Kidney tubule cell (primary cell): ENCODE measurements around the gene GJA1.
"Not testable (repeated sequence)": the region's sequence is repeated elsewhere in the genome, so short reads cannot be mapped to it uniquely, and the experiment has no call there.

Source experiments
- DNase-seq: peaks from one replicate; pipeline ENCODE4 v3.0.0-alpha.2; 2018; ENCODE audit warnings: low spot score

GJA1 gene

DNA sequence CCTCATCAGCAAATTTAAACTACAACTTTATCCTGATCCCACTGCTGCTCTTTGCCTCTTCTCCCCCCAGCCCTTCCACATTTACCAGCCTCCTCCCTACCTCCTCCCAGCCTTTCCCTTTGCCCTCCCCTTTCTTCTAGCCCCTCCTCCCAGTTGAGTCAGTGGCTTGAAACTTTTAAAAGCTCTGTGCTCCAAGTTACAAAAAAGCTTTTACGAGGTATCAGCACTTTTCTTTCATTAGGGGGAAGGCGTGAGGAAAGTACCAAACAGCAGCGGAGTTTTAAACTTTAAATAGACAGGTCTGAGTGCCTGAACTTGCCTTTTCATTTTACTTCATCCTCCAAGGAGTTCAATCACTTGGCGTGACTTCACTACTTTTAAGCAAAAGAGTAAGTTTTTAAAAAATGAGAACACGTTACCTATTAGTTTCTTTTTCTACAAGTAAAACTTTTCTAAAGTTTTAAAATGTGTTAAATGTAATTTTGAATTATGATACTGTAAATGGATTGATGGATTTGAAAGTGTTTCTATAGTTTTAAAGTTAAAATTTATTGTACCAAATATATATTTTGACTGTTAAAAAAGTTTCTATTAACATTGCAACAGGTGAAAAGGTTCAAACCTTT is at the start of gene GJA1:
Gene GJA1, plus strand, starts transcription at position 203 of the 626 bp plus-strand sequence. CDS start 11,202 bp downstream, outside the sequence.
- DNase-seq, result peak; percentile 79

DNA sequence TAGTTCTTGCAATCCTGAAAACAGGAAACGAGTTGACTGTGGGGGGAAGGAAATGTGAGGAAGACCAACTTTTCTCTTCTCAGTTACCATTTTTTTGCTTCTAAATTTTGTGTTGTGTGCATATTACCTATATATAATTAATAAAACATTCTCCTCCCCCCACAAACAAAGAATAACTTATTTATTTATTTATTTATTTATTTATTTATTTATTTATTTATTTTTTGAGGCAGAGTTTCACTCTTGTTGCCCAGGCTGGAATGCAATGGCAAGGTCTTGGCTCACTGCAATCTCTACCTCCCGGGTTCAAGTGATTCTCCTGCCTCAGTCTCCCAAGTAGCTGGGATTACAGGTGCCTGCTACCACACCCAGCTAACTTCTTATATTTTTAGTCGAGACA is 48.9 kb upstream of the GJA1 start:
- not testable (repeated sequence) for DNase-seq

DNA sequence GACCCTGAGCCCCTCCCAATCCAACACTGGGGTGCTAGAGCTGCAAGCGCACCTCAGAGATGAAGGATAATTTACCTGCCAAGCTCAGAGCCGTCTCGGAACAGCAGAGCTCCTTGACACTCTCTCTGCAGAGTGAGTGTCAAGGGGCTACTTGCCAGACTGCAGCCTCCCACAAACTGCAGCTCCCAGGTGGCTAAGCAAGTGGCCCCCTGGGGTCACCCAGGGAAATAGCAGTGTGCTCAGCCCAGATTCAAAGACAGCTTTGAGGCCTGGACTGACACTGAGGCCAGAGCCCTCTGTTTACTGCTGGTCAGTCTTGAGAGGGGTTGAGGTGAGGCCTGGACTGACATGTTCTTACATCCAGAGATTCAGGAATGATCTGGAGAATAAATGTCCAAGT is 46.0 kb upstream of the GJA1 start:
- no peak for DNase-seq

DNA sequence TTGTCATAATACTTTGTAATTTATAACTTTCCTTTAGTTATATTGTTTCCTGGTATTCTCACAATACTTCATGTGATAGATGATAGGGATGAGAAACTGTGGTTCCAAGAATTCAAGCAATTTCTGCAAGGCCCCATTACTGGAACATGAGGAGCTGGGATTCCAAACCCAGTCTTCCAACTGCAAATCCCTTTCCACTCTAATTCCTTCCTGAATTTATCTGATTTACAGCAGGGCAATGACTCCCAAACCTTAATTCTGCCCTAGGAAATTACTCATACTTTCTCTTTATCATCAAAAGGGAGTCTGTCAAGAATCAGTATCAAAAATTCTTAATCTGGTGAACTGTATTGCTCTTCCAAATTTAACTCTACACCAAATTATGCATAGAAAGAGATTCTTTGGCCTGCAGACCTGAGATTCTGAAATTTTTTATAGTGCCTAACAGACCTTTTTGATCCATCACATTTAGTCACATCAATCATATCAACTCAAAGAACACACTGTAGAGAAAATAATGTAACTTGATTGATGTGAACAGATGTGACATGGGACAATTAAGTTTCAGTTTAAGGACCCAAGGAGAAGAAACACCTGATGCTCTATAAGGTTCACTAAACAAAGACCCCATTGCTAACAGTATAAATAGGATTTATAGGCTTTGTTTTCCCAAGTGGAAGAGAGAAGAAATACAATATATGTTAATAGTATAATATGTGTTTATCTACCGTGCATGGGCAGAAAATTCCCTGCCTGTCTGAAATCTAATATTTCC is 41.5 kb upstream of the GJA1 start:
- DNase-seq, result no peak

DNA sequence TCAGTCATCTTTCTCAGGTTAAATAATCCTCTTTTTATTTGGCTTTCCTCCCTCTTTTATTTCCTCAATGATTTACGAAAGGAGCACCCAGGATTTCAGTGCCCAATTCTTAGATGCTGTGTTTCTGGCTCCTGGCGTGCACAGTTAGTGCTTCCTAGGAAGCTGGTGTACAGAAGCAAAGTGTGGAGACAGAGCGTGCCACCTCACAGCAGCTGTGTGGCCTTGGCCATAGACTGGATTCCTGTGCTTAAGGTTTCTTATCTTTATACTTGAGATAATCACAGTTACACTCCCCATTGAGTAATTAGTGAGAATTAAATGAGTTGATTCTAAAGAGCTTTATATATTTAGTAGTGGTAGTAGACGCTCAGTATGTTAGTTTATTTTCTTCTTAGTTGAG is 39.7 kb upstream of the GJA1 start:
- DNase-seq, result no peak

DNA sequence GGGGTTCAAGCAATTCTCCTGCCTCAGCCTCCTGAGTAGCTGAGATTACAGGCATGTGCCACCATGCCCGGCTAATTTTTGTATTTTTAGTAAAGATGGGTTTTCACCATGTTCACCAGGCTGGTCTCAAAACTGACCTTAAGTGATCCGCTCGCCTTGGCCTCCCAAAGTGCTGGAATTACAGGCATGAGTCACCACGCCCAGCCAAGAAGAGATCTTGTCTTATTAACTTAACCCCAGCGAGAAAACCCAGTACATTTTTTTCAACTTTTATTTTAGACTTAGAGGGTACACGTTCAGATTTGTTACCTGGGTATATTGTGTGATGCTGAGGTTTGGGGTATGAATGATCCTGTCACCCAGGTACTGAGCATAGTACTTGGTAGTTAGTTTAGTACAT is 38.3 kb upstream of the GJA1 start:
- not testable (repeated sequence) for DNase-seq

DNA sequence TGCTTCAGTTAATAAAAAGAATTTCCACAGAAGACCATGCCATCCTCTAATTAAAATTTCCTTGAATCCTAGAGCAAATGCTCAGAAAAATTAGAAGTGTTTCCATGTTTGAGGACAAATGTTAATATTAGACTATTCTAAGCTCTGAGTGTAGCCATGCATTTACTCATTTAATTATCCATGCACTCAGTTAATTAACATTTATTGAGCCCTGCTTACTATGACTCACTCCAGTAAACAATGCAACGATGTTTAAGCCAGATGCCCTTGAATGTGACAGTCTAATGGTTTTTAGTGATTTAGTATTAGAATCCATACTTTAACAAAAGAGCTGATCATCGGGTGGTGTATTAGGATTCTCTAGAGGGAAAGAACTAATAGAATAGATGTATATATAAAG is 37.3 kb upstream of the GJA1 start:
- no peak for DNase-seq

DNA sequence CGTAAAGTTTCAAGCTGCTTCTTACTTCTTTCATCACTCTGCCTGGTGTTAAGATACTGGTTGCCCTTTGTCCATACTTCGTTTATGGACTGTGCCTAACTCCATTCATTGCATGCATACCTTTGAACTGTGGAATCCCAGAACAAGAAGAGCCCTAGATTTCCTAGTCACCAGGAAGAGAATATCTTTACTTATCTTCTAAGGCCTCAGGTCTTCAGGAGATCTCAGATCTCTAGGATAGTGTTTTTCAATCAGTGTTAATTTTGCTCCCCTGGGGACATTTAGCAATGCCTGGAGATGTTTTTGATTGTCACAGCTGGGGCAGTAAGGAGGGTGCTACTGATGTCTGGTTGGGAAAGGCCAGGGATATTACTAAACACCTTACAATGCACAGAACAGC is 35.5 kb upstream of the GJA1 start:
- DNase-seq, result no peak

DNA sequence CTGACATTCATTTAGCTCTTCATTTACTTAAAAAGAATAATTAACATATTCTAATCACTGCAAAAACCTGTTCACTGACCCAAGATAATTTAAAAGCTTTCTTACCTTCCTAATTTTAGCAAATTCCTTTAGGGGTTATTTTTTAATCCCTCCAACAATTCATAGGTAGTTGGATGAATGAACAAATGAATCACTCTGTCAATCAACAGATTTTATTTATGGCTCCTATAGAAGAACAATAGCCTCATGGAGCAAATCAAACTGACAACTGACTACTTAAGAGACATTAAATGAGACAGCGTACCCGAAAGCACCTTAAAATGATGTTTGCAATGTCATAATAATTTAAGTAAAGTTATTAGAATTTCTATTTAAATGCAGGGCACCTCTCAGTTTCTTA is 31.5 kb upstream of the GJA1 start:
- no peak for DNase-seq

DNA sequence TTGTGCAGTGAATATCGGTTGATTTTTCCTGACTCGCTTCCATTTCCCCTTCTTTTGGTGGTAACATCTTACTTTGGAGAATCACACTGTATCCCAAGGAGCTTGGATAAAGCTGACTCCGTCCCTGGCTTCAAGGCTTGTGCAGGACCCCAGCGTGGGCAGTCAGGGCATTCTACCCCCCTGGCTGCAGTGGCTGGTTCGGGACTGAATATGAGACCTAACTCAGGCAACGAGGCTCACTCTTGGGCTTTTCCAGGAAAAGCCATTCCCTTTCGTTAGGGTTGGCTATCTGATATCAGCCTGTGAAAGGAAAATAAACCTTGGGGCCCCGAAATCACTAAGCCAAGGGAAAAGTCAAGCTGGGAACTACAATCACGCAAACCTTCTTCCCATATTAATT is 30.1 kb upstream of the GJA1 start:
- no peak for DNase-seq

DNA sequence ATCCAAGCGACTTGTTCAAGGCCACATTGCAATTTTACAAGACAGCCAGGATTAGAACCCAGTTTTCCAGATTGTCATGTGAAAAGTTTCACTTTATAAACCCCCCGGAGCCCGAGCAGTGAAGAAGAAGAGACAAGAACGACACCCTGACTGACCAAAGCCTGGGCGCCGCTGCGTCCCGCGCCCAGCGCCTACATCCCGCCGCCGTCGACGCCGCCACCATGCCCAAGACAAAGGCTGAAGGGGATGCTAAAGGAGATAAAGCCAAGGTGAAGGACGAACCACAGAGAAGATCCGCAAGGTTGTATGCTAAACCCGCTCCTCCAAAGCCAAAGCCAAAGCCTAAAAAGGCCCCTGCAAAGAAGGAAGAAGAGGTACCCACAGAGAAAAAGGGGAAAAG is 27.1 kb upstream of the GJA1 start:
- no peak for DNase-seq

DNA sequence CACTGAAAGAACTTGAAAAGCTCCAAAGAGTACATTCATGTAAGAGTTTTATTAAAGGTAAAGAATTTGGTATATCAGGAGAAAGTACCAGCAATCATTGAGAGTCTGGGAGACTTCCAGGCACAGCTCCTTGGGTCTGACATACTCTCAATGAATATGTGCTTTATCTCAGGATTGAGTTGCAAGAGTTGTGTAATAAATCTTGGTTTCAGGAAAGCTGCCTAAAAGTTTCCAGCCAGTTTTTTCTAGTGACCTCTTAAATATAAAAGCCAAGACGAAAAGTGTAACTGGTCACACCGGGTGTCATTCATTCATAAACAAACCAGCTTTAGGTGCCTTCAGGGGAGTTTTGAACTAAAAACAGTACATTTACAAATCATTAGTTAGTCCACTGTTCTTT is 21.6 kb upstream of the GJA1 start:
- no peak for DNase-seq

DNA sequence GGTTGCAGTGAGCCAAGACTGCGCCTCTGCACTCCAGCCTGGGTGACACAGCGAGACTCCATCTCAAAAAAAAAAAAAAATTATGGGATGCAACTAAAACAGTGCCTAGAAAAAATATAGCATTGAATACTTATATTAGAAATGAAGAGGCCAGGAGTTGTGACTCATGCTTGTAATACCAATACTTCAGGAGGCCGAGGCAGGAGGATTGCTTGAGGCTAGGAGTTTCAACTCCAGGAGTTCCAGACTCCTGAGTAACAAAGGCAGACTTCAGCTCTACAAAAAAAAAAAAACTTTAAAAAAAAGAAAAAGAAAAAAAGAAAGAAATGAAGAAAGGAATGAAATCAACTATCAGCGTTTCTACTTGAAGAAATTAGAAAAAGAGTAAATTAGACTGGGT is 17.1 kb upstream of the GJA1 start:
- DNase-seq, result no peak

DNA sequence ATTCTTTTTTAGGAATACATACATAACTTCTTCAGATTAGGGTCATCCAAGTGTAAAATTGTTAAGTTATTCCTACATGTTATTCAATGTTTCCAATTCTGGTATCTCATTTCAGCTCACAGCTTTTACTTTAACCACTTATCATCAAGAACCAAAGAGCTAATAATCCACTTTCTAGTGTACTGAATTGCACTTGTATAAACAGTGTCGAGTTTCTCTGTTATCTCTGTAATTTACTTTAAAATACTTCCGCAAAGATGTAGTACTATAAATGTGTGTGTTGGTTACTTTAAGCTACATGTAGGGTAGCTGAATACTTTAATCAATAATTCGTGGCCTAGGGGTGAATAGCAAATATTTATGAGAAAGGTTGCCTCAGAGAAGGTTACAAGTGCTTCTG is 8.8 kb upstream of the GJA1 start:
- DNase-seq, result no peak

DNA sequence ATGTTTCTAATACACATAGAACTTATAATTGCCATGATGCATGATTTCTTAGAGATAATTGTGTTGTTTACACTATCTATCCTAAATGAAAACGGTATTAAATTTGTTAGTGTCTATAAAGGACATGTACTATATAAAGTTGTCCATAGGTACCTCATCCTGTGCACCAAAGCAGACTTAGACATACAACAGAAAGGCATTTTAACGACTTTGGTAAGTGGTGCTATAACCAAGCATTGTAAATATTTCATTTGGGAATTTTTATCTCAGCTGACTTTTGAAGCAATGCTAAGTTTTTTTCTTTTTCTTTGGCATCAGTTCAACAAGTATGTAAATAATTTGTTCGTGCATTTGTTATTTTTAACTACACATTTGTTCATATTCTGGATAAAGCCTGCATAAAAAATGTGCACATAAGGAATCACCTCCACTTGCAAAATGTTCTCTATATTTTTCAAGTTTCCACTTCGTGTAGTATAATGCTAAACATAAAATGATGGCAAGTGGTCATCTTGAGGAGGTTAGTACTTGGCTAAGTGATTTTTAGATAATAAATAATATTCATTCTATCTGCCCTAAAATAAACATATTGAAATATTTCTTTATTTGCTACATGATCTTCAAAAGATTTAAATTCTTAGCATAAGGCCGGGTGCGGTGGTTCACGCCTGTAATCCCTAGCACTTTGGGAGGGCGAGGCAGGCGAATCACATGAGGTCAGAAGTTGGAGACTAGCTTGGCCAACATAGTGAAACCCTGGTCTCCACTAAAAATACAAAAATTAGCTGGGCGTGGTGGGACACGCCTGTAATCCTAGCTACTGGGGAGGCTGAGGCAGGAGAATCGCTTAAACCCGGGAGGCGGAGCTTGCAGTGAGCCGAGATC is 6.3 kb upstream of the GJA1 start:
- no peak for DNase-seq

DNA sequence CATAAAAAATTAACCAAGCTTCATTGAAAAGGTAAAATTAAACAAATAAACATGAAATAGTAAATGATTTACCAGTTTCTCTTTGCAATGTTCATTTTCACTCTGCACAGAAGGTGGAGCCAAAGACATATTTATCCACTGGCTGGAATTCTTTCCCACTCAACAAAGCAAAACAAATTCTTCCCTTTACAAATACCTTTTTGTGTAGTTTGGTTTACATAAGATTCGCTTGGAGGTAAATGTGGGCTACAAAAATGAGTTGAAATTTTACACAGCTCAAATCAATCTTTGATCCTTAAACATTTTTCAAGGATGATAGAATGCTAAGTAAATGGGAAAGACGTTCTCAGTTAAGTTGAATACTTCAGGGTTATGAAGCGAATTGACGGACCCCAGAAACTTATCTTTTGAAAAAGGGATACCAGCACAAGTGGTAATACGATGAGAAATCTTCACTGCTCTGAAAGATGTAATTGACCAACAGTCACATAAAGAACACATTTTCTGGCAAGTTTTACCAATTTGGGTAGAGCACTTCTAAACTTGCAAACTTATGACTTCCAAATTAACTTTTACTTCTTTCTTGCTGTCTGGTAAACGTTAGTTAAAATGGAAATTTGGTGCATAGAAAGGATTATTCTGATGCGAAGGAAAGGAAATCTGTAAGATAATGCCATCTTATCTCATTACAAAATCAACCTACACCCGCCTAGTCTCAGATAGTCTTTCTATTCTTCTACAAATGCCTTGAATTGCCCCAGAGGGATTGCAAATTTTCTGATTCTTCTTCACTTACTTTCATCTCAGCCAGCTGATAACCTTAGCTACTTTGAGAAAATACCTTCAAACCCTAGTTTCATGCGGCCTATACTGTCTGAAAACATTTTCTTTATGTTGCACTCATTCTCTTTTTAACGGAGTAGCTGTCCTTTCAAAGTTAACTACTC is 4.7 kb upstream of the GJA1 start:
- DNase-seq, result peak; percentile 57

DNA sequence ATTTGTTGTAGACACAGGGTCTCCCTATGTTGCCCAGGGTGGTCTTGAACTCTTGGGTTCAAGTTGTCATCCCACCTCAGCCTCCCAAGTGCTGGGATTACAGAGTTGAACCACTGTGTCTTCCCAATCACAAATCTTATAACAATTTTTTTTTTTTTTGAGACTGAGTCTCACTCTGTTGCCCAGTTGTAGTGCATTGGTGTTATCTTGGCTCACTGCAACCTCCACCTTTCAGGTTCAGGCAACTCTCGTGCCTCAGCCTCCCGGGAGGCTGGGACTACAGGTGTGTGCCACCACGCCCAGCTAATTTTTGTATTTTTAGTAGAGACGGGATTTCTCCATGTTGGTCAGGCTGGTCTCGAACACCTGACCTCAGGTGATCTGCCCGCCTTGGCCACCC is 3.7 kb upstream of the GJA1 start:
- DNase-seq, result not testable (repeated sequence)

DNA sequence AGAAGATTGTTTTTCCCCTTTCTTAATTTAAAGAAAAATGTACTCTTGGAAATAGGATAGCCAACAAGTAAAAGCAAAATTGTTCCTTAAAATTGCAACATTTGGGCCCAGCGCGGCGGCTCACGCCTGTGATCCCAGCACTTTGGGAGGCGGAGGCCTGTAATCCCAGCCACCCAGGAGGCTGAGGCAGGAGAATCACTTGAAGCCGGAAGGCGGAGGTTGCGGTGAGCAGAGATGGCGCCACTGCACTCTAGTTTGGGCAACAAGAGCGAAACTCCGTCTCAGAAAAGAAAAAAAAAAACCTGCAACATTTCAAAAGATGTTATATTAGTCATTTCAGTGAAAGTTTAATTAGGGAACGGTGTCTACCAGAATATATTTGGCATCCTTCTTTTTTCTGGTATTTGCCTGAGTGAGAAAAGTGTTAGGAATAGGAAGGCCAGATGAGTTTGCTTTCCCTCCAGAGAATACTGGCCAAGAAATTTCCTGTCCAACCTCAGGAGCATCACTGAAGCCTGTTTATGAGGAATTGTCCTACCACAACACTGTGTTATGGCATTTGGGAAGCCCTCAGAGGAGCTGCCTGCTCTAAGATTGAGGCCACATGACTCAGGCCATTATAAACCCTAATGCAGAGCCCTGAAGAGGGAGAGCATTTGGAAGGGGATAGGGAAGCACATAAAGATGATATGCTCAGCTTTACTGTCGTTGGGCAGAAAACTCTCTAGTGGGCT is 1.2 kb upstream of the GJA1 start:
- no peak for DNase-seq

DNA sequence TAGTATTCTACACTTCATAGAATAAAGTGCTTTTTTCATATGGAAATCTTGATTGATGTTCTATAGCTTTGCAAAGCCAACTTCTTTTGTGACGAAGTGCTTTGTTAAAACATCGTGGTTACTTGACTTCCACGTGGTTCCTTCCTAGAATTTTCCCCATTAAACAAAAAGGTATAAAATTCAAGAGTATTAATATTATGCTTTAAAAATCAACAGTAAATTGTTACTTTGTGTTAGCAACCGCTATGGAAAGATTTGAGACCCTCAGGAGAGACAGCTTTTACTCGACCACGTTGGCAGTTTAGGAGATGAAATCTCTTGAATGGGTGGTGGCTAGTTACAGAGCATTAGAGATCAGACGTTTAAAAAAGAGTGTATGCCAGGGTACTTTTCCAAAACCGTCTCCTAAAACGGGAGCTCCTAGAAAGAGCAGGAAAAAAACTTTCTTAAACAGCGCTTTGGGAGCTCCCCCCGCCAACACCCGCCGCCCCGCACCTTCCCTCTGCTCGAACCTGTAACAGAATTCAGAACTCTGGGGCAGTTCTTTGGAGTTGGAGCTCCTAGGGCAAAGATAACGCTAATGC is 920 bp downstream of the GJA1 start:
- DNase-seq, result no peak

DNA sequence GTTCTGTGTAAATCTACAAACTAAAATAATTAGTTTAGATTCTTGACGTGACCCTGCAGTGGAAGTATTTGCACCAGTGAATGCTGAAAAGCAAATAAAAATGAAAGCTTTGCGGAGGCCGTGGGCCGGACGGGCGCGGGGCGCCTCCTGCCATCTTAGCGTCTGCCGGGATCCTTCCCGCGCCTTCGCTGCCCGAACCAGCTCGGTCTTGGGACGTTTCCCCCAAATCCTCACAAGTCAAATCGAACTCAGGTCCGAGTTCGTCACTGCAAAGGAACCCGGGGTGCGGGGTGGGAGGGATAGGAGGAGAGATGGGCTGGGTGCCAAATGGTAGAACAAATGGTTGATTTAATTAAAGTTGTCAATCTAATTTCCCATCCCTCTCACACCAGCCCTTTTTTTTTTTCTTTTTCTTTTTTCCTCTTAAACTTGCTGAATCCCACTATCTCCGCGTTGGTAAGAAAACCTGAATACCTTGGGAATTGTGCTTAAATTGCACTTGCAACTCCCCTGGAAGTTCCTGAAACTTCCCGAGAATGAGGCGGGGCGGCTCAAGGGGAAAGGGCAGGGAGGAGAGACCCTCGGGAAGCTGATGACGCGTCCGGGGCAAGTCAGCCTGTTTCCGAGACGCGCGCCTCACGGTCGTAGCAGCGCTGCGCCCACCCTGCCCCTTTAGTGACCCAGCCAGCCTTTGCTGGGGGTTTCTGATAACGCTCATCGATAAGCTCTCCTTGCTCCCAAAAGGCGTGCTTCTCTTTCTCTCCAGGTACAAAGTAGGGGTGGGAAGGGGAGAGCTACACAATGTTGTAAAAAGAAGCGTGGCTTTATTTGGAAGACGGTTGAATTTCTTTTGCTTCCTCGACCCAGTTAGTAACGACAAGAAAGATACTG is 1.8 kb downstream of the GJA1 start:
- DNase-seq, result peak; percentile 44
